GM12891 (cell line): ENCODE results near the gene KIDINS220.

ENCODE experiments used
- DNase-seq: peaks from one replicate; pipeline ENCODE4 v3.0.0; 2011; ENCODE audit warnings: low spot score; ENCODE audit not compliant: insufficient read length
- FAIRE-seq: peaks from 2 replicates; lab custom pipeline; 2011; peaks lifted over from hg19 to GRCh38; lab: Jason Lieb, UNC
- PAX5 ChIP-seq: IDR thresholded peaks from 2 replicates; pipeline ENCODE4 v1.6.1; 2011; ENCODE audit warnings: low read length, moderate library complexity, mild to moderate bottlenecking; ENCODE audit not compliant: insufficient read depth, severe bottlenecking
- POLR2A ChIP-seq: IDR thresholded peaks from 2 replicates; pipeline ENCODE4 v1.6.1; 2011; ENCODE audit warnings: low read depth, low read length, control low read depth
- POLR2AphosphoS5 ChIP-seq: IDR thresholded peaks from 2 replicates; pipeline ENCODE4 v1.6.1; 2011; ENCODE audit warnings: low read depth, low read length, control low read depth
- POU2F2 ChIP-seq: IDR thresholded peaks from 2 replicates; pipeline ENCODE4 v1.6.1; 2011; ENCODE audit warnings: low read depth, mild to moderate bottlenecking, control low read depth, low read length, moderate library complexity
- SPI1 ChIP-seq: IDR thresholded peaks from 2 replicates; pipeline ENCODE4 v1.6.1; 2011; ENCODE audit warnings: low read depth, low read length, control low read depth
- TAF1 ChIP-seq: IDR thresholded peaks from 2 replicates; pipeline ENCODE4 v1.6.1; 2011; ENCODE audit warnings: low read depth, low read length, control low read depth

KIDINS220 gene

DNA sequence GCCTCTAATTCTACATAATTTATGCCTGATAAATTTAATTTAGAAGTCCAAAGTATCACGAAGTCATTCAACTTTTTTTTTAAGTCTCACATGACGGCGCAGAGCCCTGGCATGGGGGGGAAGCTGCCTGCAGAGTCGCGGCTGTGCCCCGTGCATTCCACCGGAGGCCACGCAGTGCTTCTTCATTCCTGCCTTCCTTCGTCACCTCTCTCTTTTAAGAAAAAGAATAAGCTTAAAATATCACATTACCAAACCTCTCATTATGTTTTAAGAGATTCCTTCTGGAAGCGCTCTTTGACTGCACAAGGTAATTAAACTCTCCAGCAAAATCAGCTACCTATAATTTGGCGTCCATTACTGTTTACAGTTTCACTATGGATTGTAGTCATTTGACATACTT, 20.3 kb upstream of the KIDINS220 start:
- no peak for FAIRE-seq
- DNase-seq, result no peak
- TF ChIP-seq TAF1 (no peak), POLR2A (no peak), SPI1 (no peak), POU2F2 (no peak), POLR2AphosphoS5 (no peak), PAX5 (no peak)

DNA sequence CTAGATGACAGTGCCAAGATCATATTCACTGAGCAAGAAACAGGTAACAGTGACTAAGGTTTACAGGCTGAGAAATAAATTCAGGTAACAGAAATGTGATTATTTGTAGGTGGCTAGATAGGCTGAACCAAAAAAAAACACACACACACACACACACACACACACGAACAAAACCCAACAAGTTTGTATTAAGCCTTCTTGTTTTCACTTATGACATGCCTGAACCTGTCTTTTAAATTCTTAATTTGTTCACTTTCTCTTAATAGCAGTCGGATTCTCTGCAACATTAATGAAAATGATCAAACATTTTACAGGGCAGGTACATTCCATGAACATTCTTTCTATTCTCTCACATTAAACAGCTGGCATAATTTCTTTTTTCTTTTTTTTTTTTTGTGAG, 18.8 kb upstream of the KIDINS220 start:
- TF ChIP-seq POU2F2 (no peak), TAF1 (no peak), PAX5 (no peak)
- DNase-seq, result no peak
- FAIRE-seq, result no peak

DNA sequence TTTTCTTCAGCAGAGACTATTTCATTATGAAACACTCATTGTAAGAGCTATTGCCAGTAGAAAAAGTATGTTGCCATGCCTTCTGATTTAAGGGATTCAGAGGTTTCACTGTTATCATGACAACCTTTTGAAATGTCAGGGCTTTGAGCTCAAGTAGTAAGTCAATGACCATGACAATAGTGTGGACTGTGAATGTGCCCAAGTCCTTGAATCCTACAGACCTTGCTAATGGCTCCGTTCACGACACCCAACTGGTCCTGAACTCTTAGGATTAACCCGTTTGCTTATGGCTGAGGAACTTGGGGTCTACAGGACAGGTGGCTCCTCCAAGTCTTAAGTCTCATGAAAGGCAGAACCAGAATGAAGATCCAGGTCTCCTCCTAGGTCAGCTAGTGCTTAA, 17.6 kb upstream of the KIDINS220 start:
- no peak for DNase-seq
- no peak for FAIRE-seq
- no peak for TF ChIP-seq POLR2AphosphoS5
- no peak for TF ChIP-seq POU2F2
- no peak for TF ChIP-seq POLR2A
- no peak for TF ChIP-seq SPI1
- TF ChIP-seq TAF1, result no peak
- TF ChIP-seq PAX5, result no peak

DNA sequence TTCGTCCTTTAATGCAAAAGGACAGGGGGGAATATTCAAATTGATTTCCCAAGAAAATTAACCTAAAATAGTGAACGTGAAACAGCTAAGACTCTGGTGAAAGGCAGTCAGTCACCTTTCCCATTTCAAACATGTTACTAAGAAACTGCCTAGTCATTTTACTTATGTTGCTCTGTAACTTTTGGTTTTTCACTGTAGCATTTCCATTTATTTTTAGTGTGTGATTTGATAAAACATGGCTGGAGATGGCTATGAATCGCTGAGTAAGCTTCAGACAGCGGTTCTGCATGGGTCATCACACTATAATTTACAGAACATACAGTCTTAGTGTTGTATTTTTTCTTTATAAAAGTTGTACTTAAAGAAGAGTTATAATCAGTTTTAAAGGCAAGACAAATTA, 16.0 kb upstream of the KIDINS220 start:
- FAIRE-seq, result no peak
- no peak for DNase-seq
- no peak for TF ChIP-seq POLR2AphosphoS5
- TF ChIP-seq PAX5, result no peak
- TF ChIP-seq TAF1, result no peak
- TF ChIP-seq SPI1, result no peak
- no peak for TF ChIP-seq POLR2A
- no peak for TF ChIP-seq POU2F2

DNA sequence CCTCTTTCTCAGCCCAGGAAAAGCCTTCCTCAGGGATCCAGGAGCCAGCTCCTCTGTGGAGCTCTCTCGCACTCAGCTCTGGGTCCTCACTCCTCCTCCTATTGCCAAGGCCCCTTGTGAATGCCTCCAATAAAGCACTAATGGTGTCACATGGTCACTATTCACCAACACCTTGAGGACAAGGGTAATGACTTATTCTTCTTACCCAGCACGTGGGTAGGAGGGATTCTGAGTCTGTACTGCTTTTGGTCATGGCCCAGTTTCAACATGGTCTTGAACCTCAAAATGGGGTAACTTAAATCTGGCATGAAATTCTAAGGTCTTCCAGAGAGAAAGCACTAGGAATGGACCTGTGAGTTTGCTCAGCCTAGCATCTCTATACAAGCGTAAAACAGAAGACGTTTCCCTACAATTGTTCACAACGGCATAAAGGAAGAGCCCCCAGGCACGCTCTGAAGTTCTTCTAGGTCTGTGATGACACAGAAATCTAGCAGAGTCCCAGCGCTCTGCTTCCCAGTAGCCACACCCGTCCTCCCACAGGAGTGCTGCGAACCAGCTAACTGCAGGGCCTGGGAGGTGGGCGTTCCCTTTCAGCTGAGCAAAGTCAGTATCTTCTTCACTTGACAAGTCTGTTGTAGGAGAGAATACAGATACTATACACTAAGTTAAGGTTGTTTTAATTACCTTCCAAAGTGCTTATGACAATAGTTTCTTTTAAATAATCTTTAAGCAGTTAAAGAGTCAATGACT, 14.6 kb upstream of the KIDINS220 start:
- FAIRE-seq, result no peak
- TF ChIP-seq POLR2A (no peak), POLR2AphosphoS5 (no peak), POU2F2 (no peak), SPI1 (no peak), TAF1 (no peak), PAX5 (no peak)
- DNase-seq, result no peak

DNA sequence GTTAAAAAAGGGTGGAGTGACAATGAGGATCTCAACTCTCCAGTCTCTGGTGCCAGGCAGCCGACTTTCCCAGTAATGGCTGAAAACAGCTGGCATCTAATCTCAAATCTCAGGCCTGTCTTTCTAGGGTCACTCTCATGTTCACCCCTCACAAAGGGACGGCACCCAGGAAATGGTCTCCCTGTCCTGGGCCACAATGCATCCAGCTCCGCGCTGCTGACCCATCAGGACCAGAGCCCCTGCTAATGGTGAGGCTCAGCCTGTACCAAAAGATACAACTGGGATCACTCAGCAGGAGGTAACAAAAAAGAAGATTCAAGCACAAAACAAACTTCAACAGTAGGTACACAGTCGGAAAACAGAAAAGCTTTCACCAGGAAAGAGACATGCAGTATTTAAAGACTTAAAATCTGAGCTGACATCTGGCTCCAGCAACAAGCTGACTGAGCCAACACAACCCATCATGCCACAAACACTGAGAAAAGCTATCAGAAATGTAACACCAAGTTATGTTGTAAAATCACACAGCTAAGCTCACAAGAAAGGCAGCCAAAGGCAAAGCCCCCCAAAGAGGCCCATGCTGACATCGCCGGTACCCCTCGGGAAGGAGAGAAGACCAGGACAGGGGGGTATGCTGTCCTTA, 13.6 kb upstream of the KIDINS220 start:
- DNase-seq (no peak), FAIRE-seq (no peak)
- no peak for TF ChIP-seq TAF1
- TF ChIP-seq POLR2A, result no peak
- no peak for TF ChIP-seq POU2F2
- TF ChIP-seq POLR2AphosphoS5, result no peak

DNA sequence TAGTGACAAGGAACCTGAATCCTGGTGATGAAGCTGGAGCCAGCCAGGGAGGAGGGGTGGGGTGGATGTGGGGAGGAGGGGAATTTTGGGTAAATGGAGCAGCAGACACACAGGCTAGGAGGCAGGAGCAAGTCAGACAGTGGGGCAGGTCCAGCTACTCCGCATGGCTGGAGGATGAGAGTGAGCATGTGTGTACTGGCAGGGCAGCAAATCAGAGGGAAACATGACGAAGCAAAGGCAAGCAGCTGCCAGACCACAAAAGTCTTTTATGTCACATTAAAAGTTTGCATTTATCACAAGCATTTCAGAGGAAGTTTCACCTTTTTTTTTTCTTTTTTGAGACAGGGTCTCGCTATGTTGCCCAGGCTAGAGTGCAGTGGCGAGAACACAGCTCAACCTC, 11.9 kb upstream of the KIDINS220 start:
- FAIRE-seq, result no peak
- TF ChIP-seq POLR2A (no peak), PAX5 (no peak), SPI1 (no peak), POU2F2 (no peak), TAF1 (no peak), POLR2AphosphoS5 (no peak)
- no peak for DNase-seq

DNA sequence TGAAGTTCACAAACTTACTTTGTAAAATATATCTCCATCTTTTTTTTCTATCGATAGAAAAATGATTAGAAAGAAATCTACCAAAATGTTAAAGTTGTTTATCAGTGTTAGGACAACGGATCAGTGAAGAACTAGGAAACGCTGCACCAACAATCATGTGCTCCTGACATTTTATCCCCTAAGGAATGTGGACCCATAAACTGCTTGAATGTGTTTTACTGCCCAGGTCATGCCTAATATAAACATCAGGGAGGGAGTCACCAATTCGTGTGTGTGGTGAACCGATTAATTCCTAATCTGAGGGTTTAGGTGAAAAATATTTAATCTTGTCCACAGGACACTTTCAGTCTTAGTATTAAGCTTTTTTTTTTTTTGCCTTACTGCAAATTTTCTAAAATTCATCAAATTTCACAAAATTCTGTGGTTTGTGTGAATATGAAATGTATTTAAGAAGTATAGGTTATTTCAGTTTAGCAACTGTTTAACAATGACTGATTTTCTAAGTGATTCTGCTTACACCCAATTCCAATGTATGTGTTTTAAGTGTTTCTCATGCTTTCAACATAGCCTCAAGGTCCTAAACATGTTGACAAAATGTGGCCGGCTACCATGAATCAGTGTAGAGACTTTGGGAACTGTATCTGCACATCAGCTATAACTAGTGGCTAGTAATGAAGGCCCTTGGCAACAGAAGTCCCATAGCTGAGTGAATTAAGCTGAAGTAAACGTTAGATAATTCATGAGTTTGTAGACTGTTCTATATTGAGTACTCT, 11.1 kb upstream of the KIDINS220 start:
- FAIRE-seq, result no peak
- no peak for DNase-seq

DNA sequence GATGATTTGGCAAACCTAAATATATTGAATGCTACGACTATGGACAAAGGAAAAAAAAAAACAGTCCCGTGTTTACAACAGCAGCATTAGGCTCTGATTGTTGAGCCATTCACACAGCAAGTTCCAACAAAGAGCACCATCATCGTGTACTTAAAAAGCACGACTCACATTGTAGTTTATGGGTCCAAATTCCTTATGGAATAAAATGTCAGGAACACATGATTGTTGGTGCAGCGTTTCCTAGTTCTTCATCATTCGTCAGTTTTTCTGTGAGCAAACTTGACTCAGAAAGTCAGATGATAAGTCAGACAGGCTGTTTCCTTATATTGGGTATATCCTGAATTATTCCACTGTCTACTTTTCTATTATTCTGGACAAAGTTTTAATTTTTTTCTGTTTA, 10.0 kb upstream of the KIDINS220 start:
- TF ChIP-seq POU2F2 (no peak), POLR2AphosphoS5 (no peak), PAX5 (no peak), POLR2A (no peak), SPI1 (no peak), TAF1 (no peak)
- FAIRE-seq (no peak), DNase-seq (no peak)

More for the DNA sequence above, 11.1 kb upstream of the KIDINS220 start:
- no peak for TF ChIP-seq POLR2A
- no peak for TF ChIP-seq POU2F2
- no peak for TF ChIP-seq PAX5
- no peak for TF ChIP-seq SPI1
- no peak for TF ChIP-seq POLR2AphosphoS5
- no peak for TF ChIP-seq TAF1
